ENCODE data around the gene STAM. TPM values are rescaled to one million over a fixed set of nuclear protein-coding genes. Genes with fewer than 3 reads are reported as not detected.

Gene STAM
- polyA plus RNA-seq, 1 donor from 2014 or later, result 33.0 TPM

DNA sequence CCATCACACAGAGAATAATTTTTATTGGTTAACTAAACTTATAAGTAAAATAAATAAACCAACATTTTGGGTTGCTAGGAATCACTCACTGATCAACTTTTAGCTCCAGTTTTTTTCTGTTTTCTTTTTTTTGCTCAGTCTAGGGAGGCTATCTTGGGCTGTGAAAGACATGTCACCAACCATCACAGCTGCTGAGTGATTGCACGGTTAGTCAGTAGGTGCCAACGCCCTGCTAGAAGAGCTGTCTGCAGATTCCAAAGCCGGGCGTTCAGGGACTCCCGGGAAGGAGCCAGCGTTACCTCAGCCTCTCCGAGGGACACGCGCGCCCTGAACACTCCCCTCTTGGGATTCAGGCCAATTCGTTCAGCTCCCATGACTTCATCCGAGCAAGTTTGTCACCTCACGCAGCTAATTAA, 604 bp upstream of the STAM start:
- Histone ChIP-seq H3K79me2 (replicated peaks; ENCODE audit: insufficient read depth, low read length) (peaks cover 44% of the 10 kb centered on the region), H3K27me3 (ENCODE audit: insufficient read depth, low read depth, low read length) (no peaks in the 10 kb centered on the region), H3K27ac (ENCODE audit: low read length) (peak overlapping the region; percentile 87), H3F3A (ENCODE audit: insufficient read depth, low read length, poor library complexity, severe bottlenecking) (peaks cover 4% of the 10 kb centered on the region), H3K9me2 (ENCODE audit: insufficient read depth, low read length) (no peaks in the 10 kb centered on the region), H2AFZ (ENCODE audit: low read depth, low read length) (peak overlapping the region; percentile 65), H3K4me2 (ENCODE audit: low read length) (peak overlapping the region; percentile 93), H3K9me3 (ENCODE audit: low read length) (no peaks in the 10 kb centered on the region), H3K36me3 (ENCODE audit: insufficient read depth, low read length) (no peaks in the 10 kb centered on the region), H4K20me1 (ENCODE audit: insufficient read depth) (no peaks in the 10 kb centered on the region), H3K4me3 (ENCODE audit: low read length) (peak overlapping the region; percentile 84), H3K9ac (ENCODE audit: low read length) (peak overlapping the region; percentile 91)
- TF ChIP-seq REST (IDR thresholded peaks at IDR 0.05; ENCODE audit: borderline replicate concordance), result no peak
- TF ChIP-seq RAD21 (conservative IDR thresholded peaks at IDR 0.05), result peak; percentile 20

DNA sequence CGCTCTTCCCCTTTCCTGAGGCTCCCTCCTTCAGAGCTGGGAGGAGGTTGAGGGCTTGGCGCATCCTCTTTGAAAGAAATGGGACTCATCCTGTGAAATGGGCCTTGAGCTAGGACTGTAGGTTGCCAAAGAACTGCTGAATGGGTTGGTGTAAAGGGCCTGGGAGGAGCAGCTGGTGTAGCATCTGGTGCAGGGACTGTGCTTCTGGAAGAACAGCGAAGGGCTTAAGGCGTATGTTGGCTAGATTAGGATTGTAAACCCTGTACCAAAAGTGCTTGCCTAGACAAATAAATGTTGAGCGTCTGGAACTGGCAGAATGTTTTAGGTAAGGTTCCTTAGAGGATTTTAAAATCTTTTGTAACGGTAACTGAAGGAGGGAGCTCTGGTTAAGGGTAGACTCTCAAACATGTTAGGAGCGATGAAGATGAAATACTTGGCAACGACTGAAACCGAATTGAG, 563 bp downstream of the STAM start:
- Histone ChIP-seq H4K20me1 (ENCODE audit: insufficient read depth) (no peaks in the 10 kb centered on the region), H3K79me2 (replicated peaks; ENCODE audit: insufficient read depth, low read length) (peaks cover 56% of the 10 kb centered on the region), H3F3A (ENCODE audit: insufficient read depth, low read length, poor library complexity, severe bottlenecking) (peaks cover 4% of the 10 kb centered on the region)

More for the DNA sequence above, 563 bp downstream of the STAM start:
- H3K27me3 ChIP-seq (ENCODE audit: insufficient read depth, low read depth, low read length), result no peaks in the 10 kb centered on the region
- H3K4me2 ChIP-seq (ENCODE audit: low read length), result peak overlapping the region; percentile 88
- H3K27ac ChIP-seq (ENCODE audit: low read length), result peak overlapping the region; percentile 87
- H3K9me2 ChIP-seq (ENCODE audit: insufficient read depth, low read length), result no peaks in the 10 kb centered on the region
- H3K9me3 ChIP-seq (ENCODE audit: low read length), result no peaks in the 10 kb centered on the region
- peak overlapping the region; percentile 84 for H3K4me3 ChIP-seq (ENCODE audit: low read length)
- H2AFZ ChIP-seq (ENCODE audit: low read depth, low read length), result peak overlapping the region; percentile 86
- H3K36me3 ChIP-seq (ENCODE audit: insufficient read depth, low read length), result no peaks in the 10 kb centered on the region
- peak overlapping the region; percentile 91 for H3K9ac ChIP-seq (ENCODE audit: low read length)
- TF ChIP-seq MXI1 (conservative IDR thresholded peaks at IDR 0.05; ENCODE audit: poor library complexity, severe bottlenecking), result no peak
- no peak for TF ChIP-seq TAF1 (IDR thresholded peaks at IDR 0.05; ENCODE audit: low read depth)
- TF ChIP-seq REST (IDR thresholded peaks at IDR 0.05; ENCODE audit: borderline replicate concordance), result no peak
- TF ChIP-seq SMC3 (conservative IDR thresholded peaks at IDR 0.05; ENCODE audit: poor library complexity), result no peak
- TF ChIP-seq POLR2AphosphoS5 (IDR thresholded peaks at IDR 0.05), result no peak
- no peak for TF ChIP-seq EZH2 (IDR thresholded peaks at IDR 0.05; ENCODE audit: borderline replicate concordance, insufficient read depth, low read length, poor library complexity, severe bottlenecking)
- TF ChIP-seq RAD21 (conservative IDR thresholded peaks at IDR 0.05), result no peak
- TF ChIP-seq, protein P1, sequence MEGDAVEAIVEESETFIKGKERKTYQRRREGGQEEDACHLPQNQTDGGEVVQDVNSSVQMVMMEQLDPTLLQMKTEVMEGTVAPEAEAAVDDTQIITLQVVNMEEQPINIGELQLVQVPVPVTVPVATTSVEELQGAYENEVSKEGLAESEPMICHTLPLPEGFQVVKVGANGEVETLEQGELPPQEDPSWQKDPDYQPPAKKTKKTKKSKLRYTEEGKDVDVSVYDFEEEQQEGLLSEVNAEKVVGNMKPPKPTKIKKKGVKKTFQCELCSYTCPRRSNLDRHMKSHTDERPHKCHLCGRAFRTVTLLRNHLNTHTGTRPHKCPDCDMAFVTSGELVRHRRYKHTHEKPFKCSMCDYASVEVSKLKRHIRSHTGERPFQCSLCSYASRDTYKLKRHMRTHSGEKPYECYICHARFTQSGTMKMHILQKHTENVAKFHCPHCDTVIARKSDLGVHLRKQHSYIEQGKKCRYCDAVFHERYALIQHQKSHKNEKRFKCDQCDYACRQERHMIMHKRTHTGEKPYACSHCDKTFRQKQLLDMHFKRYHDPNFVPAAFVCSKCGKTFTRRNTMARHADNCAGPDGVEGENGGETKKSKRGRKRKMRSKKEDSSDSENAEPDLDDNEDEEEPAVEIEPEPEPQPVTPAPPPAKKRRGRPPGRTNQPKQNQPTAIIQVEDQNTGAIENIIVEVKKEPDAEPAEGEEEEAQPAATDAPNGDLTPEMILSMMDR (IDR thresholded peaks at IDR 0.05; ENCODE audit: poor library complexity, severe bottlenecking), result no peak
- no peak for TF ChIP-seq EP300 (conservative IDR thresholded peaks at IDR 0.05; ENCODE audit: poor library complexity, severe bottlenecking)

All from neural cell (in vitro differentiated cells).